Spleen (tissue), 11 donors: Measurements from ENCODE around the gene SLC25A45. TPM values are rescaled to one million over a fixed set of nuclear protein-coding genes. Genes with fewer than 3 reads are reported as not detected.

Experiments used
- DNase-seq: peaks from one replicate; pipeline ENCODE4 v3.0.0-alpha.2; 2020
- H3K27ac ChIP-seq, 8 donors: fragments of 200-600 bp; sonication (generic) in 7 of 8; 1 replicate in 4 of 8; 2 replicates in 4 of 8; pipeline versions ENCODE4 v1.5.0 to v1.8.0; 2016 to 2021; ENCODE audit warnings: inconsistent platforms in 4 of 8, mild to moderate bottlenecking in 4 of 8, moderate library complexity in 1 of 8
- H3K27me3 ChIP-seq, 7 donors: fragments of 200-600 bp; sonication (generic) in 6 of 7; replicated peaks in 1 of 7; 1 replicate in 4 of 7; 2 replicates in 3 of 7; pipeline versions ENCODE4 v1.5.0 to v1.8.0; 2016 to 2021; ENCODE audit warnings: inconsistent platforms in 3 of 7, mild to moderate bottlenecking in 1 of 7
- H3K36me3 ChIP-seq, 6 donors: fragments of 200-600 bp; sonication (generic) in 5 of 6; 1 replicate in 4 of 6; 2 replicates in 2 of 6; pipeline versions ENCODE4 v1.5.0 to v1.8.0; 2016 to 2021; ENCODE audit warnings: inconsistent platforms in 2 of 6
- H3K4me1 ChIP-seq, 6 donors: fragments of 200-600 bp; sonication (generic) in 5 of 6; 1 replicate in 3 of 6; 2 replicates in 3 of 6; pipeline versions ENCODE4 v1.5.0 to v1.8.0; 2016 to 2021; ENCODE audit warnings: inconsistent platforms in 3 of 6
- H3K4me3 ChIP-seq, 8 donors: fragments of 200-600 bp; sonication (generic) in 7 of 8; 1 replicate in 4 of 8; 2 replicates in 4 of 8; pipeline versions ENCODE4 v1.5.0 to v1.8.0; 2016 to 2021; ENCODE audit warnings: inconsistent platforms in 4 of 8, mild to moderate bottlenecking in 4 of 8, moderate library complexity in 2 of 8
- H3K9me3 ChIP-seq, 8 donors: fragments of 200-600 bp; sonication (generic) in 7 of 8; 1 replicate in 4 of 8; 2 replicates in 4 of 8; pipeline versions ENCODE4 v1.5.0 to v1.8.0; 2016 to 2021; ENCODE audit warnings: inconsistent platforms in 4 of 8
- CTCF ChIP-seq, 11 experiments: fragments of 200-600 bp in 7 of 11; fragments of 450-650 bp in 4 of 11; sonication (generic) in 4 of 11; IDR thresholded peaks in 8 of 11; conservative IDR thresholded peaks in 3 of 11; 1 replicate in 7 of 11; 2 replicates in 4 of 11; pipeline versions ENCODE4 v1.4.0 to v1.8.0; 2016 to 2021; ENCODE audit warnings: antibody characterized with exemption in 11 of 11, inconsistent platforms in 4 of 11, mild to moderate bottlenecking in 1 of 11
- POLR2A ChIP-seq, 3 donors: fragments of 450-650 bp; IDR thresholded peaks; one replicate each; pipeline ENCODE4 v1.5.1; 2017; ENCODE audit warnings: antibody characterized with exemption in 3 of 3, mild to moderate bottlenecking in 1 of 3
- POLR2AphosphoS5 ChIP-seq, 3 donors: sonication (generic); formaldehyde crosslinking; IDR thresholded peaks; one replicate each; pipeline ENCODE4 v1.5.1; 2017; ENCODE audit warnings: antibody characterized with exemption in 3 of 3
- WGBS, 5 donors: extraction: QIAGEN DNeasy Blood & Tissue Kit in 3 of 5; methylation state at CpG; one replicate each; pipeline versions ENCODE4 v1.1.5 to v1.1.7; 2013 to 2018; 5-methylcytosine and 5-hydroxymethylcytosine counted together
- intact Hi-C: fragments of 100-400 bp; cut with DNase I; formaldehyde crosslinking; loops from one replicate; pipeline ENCODE4 v1.15.0; 2023; ENCODE audit warnings: low total_unique reads
- polyA plus RNA-seq, 3 donors: library from polyadenylated mRNA; stranded (reverse); fragments of 200-250 nt; gene quantifications; one replicate each; pipeline ENCODE4 v1.2.1, GENCODE V29; 2013
- total RNA-seq, 7 donors: library from RNA; depleted of rRNA in 3 of 7; stranded (reverse); fragments of >200 nt in 3 of 7; fragmentation: NEBNext Ultra II Directional in 4 of 7; extraction: Animal tissue kit (Norgen Biotek cat#: 25700) in 4 of 7; gene quantifications; one replicate each; pipeline versions ENCODE4 v1.1.0 to v1.2.1, GENCODE V29; 2016 to 2021
- donor health status: healthy with polysubstance abuse.
- donor health status: DM: no; HTN: no; CAD: no; lungs with moderate emphysema.
- donor health status: DM: no; HTN: no; CAD: no.
- donor health status: Bipolar disorder and iron deficiency.
- donor health status: healthy.
- donor health status: DM: no; HTN: no; CAD: no.
- donor health status: DM: yes; HTN: yes; CAD: no.

The SLC25A45 gene
- total and polyA plus RNA-seq, 10 donors, result 11.6 to 33.4 (median 24.9) TPM

DNA sequence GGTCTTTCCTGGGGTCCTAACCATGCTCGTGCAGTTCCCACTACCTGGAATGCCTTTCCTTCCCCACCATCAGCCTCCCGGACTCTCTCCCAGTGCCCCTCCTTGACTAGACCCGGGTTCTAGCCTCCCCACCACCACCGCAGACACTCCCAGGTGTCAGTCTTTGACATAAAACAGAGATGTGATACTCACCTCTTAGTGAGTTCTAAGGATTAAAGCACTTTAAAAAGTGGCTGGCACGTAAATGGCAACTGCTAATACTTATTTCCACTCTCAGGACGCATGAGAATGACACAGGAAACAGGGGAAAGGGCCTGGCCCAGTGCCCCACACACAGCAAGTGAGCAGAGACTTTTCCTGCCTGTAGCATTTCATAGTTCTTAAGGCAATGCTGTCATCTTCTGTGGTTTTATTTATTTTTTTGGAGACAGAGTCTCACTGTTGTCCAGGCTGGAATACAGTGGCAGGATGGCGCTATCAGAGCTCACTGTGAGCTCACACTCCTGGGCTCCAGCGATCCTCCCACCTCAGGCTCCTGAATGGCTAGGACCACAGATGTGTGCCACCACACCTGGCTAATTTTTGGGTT is 1.9 kb upstream of the SLC25A45 start:
- 52 to 64% (median 61%) methylated on average over 8 of the region's 8 CpGs for WGBS, 5 donors
- no peak overlapping the region for H3K4me3 ChIP-seq
- TF ChIP-seq CTCF (IDR thresholded peaks at IDR 0.05 in 8 of 11, conservative IDR thresholded peaks at IDR 0.05 in 3 of 11) (no peak), POLR2AphosphoS5 (IDR thresholded peaks at IDR 0.05) (peak in 1 of 3 donors; percentile 73), POLR2A (IDR thresholded peaks at IDR 0.05) (no peak)
- H3K27ac ChIP-seq, result peak overlapping the region; percentile 84 to 98 (median 98)
- H3K9me3 ChIP-seq, result no peaks in the 10 kb centered on the region
- DNase-seq, result no peak
- no peaks in the 10 kb centered on the region for H3K27me3 ChIP-seq
- intact Hi-C loops, result no loop called here
- peaks cover 67 to 98% (median 84%) of the 10 kb centered on the region in 6 donors for H3K4me1 ChIP-seq
- H3K36me3 ChIP-seq, result peaks cover 0 to 22% (median 2%) of the 10 kb centered on the region in 6 donors

- H3K27ac ChIP-seq, result peak overlapping the region; percentile 84 to 98 (median 98)
- DNase-seq, result no peak
- peaks cover 61 to 98% (median 81%) of the 10 kb centered on the region in 6 donors for H3K4me1 ChIP-seq
- H3K4me3 ChIP-seq, result no peak overlapping the region
- WGBS, 5 donors, result 89 to 92% (median 91%) methylated on average over 6 of the region's 6 CpGs
- intact Hi-C loops, result no loop called here
- TF ChIP-seq POLR2A (IDR thresholded peaks at IDR 0.05), result no peak
- TF ChIP-seq POLR2AphosphoS5 (IDR thresholded peaks at IDR 0.05), result no peak
- TF ChIP-seq CTCF (IDR thresholded peaks at IDR 0.05 in 8 of 11, conservative IDR thresholded peaks at IDR 0.05 in 3 of 11), result no peak
- peaks cover 0 to 22% (median 0%) of the 10 kb centered on the region in 6 donors for H3K36me3 ChIP-seq
- H3K27me3 ChIP-seq, result no peaks in the 10 kb centered on the region
- H3K9me3 ChIP-seq, result no peaks in the 10 kb centered on the region
Observed at GRCh38 chr11:65383778-65384177, 1.3 kb upstream of the SLC25A45 start.

GRCh38 chr11:65382804-65383368 is 440 bp upstream of the SLC25A45 start:
- TF ChIP-seq POLR2AphosphoS5 (IDR thresholded peaks at IDR 0.05) (peak in 1 of 3 donors; percentile 76), POLR2A (IDR thresholded peaks at IDR 0.05) (no peak)
- Histone ChIP-seq H3K4me3 (peak overlapping the region in 7 of 8 donors; percentile 43 to 69 (median 48)), H3K4me1 (peaks cover 52 to 98% (median 81%) of the 10 kb centered on the region in 6 donors), H3K36me3 (peaks cover 0 to 17% (median 0%) of the 10 kb centered on the region in 6 donors), H3K9me3 (no peaks in the 10 kb centered on the region), H3K27ac (peak overlapping the region; percentile 84 to 98 (median 98)), H3K27me3 (no peaks in the 10 kb centered on the region)
- DNase-seq, result peak; percentile 77
- WGBS, 5 donors, result 17 to 25% (median 19%) methylated on average over 11 to 12 of the region's 12 CpGs
- intact Hi-C loops, result no loop called here

DNA sequence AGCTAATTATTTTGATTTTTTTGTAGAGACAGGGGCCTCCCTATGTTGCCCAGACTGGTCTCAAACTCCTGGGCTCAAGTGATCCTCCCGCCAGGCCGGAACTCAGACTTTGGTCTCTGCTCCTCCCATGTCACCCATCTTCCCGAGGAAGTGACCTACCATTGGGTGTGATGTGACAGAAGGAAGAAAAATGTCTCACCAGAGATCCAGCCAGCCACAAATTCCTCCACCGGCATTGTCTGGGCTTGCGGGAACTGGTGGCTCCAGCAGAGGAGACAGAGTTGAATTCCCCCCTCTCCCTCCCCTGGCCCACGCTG is 772 bp downstream of the SLC25A45 start:
- Histone ChIP-seq H3K4me3 (peak overlapping the region; percentile 32 to 69 (median 48)), H3K27ac (peak overlapping the region; percentile 84 to 98 (median 98)), H3K36me3 (peaks cover 0 to 17% (median 0%) of the 10 kb centered on the region in 6 donors), H3K4me1 (peaks cover 42 to 97% (median 75%) of the 10 kb centered on the region in 6 donors), H3K9me3 (no peaks in the 10 kb centered on the region), H3K27me3 (no peaks in the 10 kb centered on the region)
- intact Hi-C loops, result no loop called here
- WGBS, 5 donors, result 2 to 7% (median 3%) methylated on average over 5 to 6 of the region's 6 CpGs
- no peak for DNase-seq
- peak in 1 of 3 donors; percentile 12 for TF ChIP-seq POLR2AphosphoS5 (IDR thresholded peaks at IDR 0.05)
- TF ChIP-seq POLR2A (IDR thresholded peaks at IDR 0.05), result no peak

DNA sequence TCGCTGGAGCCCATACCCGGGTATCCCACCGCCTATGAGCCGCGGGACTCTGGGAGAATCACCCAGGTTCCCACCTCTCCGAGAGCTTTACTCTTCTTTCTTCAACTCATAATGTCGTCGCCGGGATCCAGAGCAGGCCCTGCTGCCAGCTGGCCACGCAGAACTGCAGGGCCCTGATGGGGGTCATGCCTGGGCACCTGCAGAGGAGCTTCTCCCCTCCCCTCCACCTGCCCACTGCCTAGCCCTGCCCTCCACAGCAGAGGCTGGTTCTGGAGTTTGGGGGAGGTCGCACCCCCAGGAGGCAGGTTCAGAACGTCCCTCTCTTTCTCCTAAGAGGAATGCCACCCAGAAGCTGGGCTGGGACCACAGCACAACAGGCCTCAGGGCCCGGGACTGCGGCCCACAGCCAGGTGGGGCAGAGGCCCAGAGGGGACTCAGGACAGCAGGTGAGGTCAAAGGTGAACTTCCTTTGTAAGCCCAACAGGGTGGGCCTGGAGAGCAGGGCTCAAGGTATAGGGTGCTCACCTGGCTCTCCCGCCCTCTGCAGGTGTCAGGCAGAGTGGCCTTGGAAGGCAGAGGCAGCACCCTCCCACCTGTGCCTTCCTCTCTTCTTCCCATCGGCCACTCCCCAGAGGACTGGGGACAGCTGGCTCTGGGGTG is 1.9 kb downstream of the SLC25A45 start:
- WGBS, 5 donors, result 89 to 97% (median 94%) methylated on average over 14 to 16 of the region's 16 CpGs
- no peak for DNase-seq
- Histone ChIP-seq H3K27ac (peak overlapping the region in 6 of 8 donors; percentile 41 to 98 (median 98)), H3K9me3 (no peaks in the 10 kb centered on the region), H3K4me3 (no peak overlapping the region), H3K36me3 (peaks cover 0 to 18% (median 0%) of the 10 kb centered on the region in 6 donors), H3K27me3 (no peaks in the 10 kb centered on the region), H3K4me1 (peaks cover 40 to 88% (median 67%) of the 10 kb centered on the region in 6 donors)
- intact Hi-C loops, result no loop called here
- no peak for TF ChIP-seq CTCF (IDR thresholded peaks at IDR 0.05 in 8 of 11, conservative IDR thresholded peaks at IDR 0.05 in 3 of 11)
- no peak for TF ChIP-seq POLR2A (IDR thresholded peaks at IDR 0.05)
- no peak for TF ChIP-seq POLR2AphosphoS5 (IDR thresholded peaks at IDR 0.05)
